ENCODE data around the gene EYA2. TPM values are rescaled to one million over a fixed set of nuclear protein-coding genes. Genes with fewer than 3 reads are reported as not detected.

The EYA2 gene
- total and polyA plus RNA-seq, 2 donors: 11.1 to 28.5 TPM

GRCh38 chr20:46995561-46996142 is 101.0 kb downstream of the EYA2 start:
- no peak for DNase-seq (ENCODE audit: low read depth in 6 of 9, low spot score in 9 of 9)
- Histone ChIP-seq H3K9me3 (ENCODE audit: control insufficient read depth in 2 of 2, insufficient read depth in 1 of 2, low read length in 1 of 2) (no peaks in the 10 kb centered on the region), H3K4me3 (ENCODE audit: low read length in 2 of 2) (no peak overlapping the region), H3K27ac (ENCODE audit: low read depth in 1 of 2, low read length in 1 of 2) (no peak overlapping the region), H3K27me3 (ENCODE audit: control insufficient read depth in 2 of 2, insufficient read depth in 1 of 2, low read length in 1 of 2) (no peaks in the 10 kb centered on the region), H3K36me3 (ENCODE audit: control insufficient read depth in 2 of 2, insufficient read depth in 2 of 2, low read length in 1 of 2) (no peaks in the 10 kb centered on the region), H3K4me1 (ENCODE audit: control insufficient read depth in 2 of 2, insufficient read depth in 2 of 2, low read length in 2 of 2) (peaks cover 0 to 7% of the 10 kb centered on the region in 2 donors)
- WGBS: 50% methylated on average over 5 of the region's 5 CpGs

- DNase-seq (ENCODE audit: low read depth in 6 of 9, low spot score in 9 of 9): no peak
- Histone ChIP-seq H3K27me3 (ENCODE audit: control insufficient read depth in 2 of 2, insufficient read depth in 1 of 2, low read length in 1 of 2) (no peaks in the 10 kb centered on the region), H3K36me3 (ENCODE audit: control insufficient read depth in 2 of 2, insufficient read depth in 2 of 2, low read length in 1 of 2) (no peaks in the 10 kb centered on the region), H3K4me1 (ENCODE audit: control insufficient read depth in 2 of 2, insufficient read depth in 2 of 2, low read length in 2 of 2) (peaks cover 0 to 4% of the 10 kb centered on the region in 2 donors), H3K27ac (ENCODE audit: low read depth in 1 of 2, low read length in 1 of 2) (no peak overlapping the region), H3K9me3 (ENCODE audit: control insufficient read depth in 2 of 2, insufficient read depth in 1 of 2, low read length in 1 of 2) (no peaks in the 10 kb centered on the region), H3K4me3 (ENCODE audit: low read length in 2 of 2) (no peak overlapping the region)
- 77% methylated on average over 2 of the region's 2 CpGs for WGBS
These were observed 102.5 kb downstream of the EYA2 start for GRCh38 chr20:46997187-46997586.

GRCh38 chr20:46998477-46999240 is 104.0 kb downstream of the EYA2 start:
- H3K27ac ChIP-seq (ENCODE audit: low read depth in 1 of 2, low read length in 1 of 2): no peak overlapping the region

GRCh38 chr20:46999801-47000465 is 105.3 kb downstream of the EYA2 start:
- 90% methylated on average over 11 of the region's 11 CpGs for WGBS
- H3K27ac ChIP-seq (ENCODE audit: low read depth in 1 of 2, low read length in 1 of 2): no peak overlapping the region

More at GRCh38 chr20:46998477-46999240, 104.0 kb downstream of the EYA2 start:
- Histone ChIP-seq H3K36me3 (ENCODE audit: control insufficient read depth in 2 of 2, insufficient read depth in 2 of 2, low read length in 1 of 2) (no peaks in the 10 kb centered on the region), H3K9me3 (ENCODE audit: control insufficient read depth in 2 of 2, insufficient read depth in 1 of 2, low read length in 1 of 2) (no peaks in the 10 kb centered on the region), H3K4me1 (ENCODE audit: control insufficient read depth in 2 of 2, insufficient read depth in 2 of 2, low read length in 2 of 2) (no peaks in the 10 kb centered on the region), H3K4me3 (ENCODE audit: low read length in 2 of 2) (no peak overlapping the region), H3K27me3 (ENCODE audit: control insufficient read depth in 2 of 2, insufficient read depth in 1 of 2, low read length in 1 of 2) (no peaks in the 10 kb centered on the region)
- WGBS: 43% methylated on average over 6 of the region's 6 CpGs
- no peak for DNase-seq (ENCODE audit: low read depth in 6 of 9, low spot score in 9 of 9)

GRCh38 chr20:47003223-47003622 is 108.6 kb downstream of the EYA2 start:
- no peak overlapping the region for H3K27ac ChIP-seq (ENCODE audit: low read depth in 1 of 2, low read length in 1 of 2)
- H3K36me3 ChIP-seq (ENCODE audit: control insufficient read depth in 2 of 2, insufficient read depth in 2 of 2, low read length in 1 of 2): no peaks in the 10 kb centered on the region
- H3K9me3 ChIP-seq (ENCODE audit: control insufficient read depth in 2 of 2, insufficient read depth in 1 of 2, low read length in 1 of 2): no peaks in the 10 kb centered on the region
- H3K27me3 ChIP-seq (ENCODE audit: control insufficient read depth in 2 of 2, insufficient read depth in 1 of 2, low read length in 1 of 2): no peaks in the 10 kb centered on the region
- WGBS: 82% methylated on average over 6 of the region's 6 CpGs
- no peaks in the 10 kb centered on the region for H3K4me1 ChIP-seq (ENCODE audit: control insufficient read depth in 2 of 2, insufficient read depth in 2 of 2, low read length in 2 of 2)
- no peak for DNase-seq (ENCODE audit: low read depth in 6 of 9, low spot score in 9 of 9)
- no peak overlapping the region for H3K4me3 ChIP-seq (ENCODE audit: low read length in 2 of 2)

More at GRCh38 chr20:46999801-47000465, 105.3 kb downstream of the EYA2 start:
- no peak overlapping the region for H3K4me3 ChIP-seq (ENCODE audit: low read length in 2 of 2)
- DNase-seq (ENCODE audit: low read depth in 6 of 9, low spot score in 9 of 9): no peak
- no peaks in the 10 kb centered on the region for H3K27me3 ChIP-seq (ENCODE audit: control insufficient read depth in 2 of 2, insufficient read depth in 1 of 2, low read length in 1 of 2)
- H3K36me3 ChIP-seq (ENCODE audit: control insufficient read depth in 2 of 2, insufficient read depth in 2 of 2, low read length in 1 of 2): no peaks in the 10 kb centered on the region
- H3K9me3 ChIP-seq (ENCODE audit: control insufficient read depth in 2 of 2, insufficient read depth in 1 of 2, low read length in 1 of 2): no peaks in the 10 kb centered on the region
- H3K4me1 ChIP-seq (ENCODE audit: control insufficient read depth in 2 of 2, insufficient read depth in 2 of 2, low read length in 2 of 2): no peaks in the 10 kb centered on the region

GRCh38 chr20:47004179-47004578 is 109.5 kb downstream of the EYA2 start:
- no peak for DNase-seq (ENCODE audit: low read depth in 6 of 9, low spot score in 9 of 9)
- Histone ChIP-seq H3K27me3 (ENCODE audit: control insufficient read depth in 2 of 2, insufficient read depth in 1 of 2, low read length in 1 of 2) (no peaks in the 10 kb centered on the region), H3K4me1 (ENCODE audit: control insufficient read depth in 2 of 2, insufficient read depth in 2 of 2, low read length in 2 of 2) (no peaks in the 10 kb centered on the region), H3K4me3 (ENCODE audit: low read length in 2 of 2) (no peak overlapping the region), H3K27ac (ENCODE audit: low read depth in 1 of 2, low read length in 1 of 2) (no peak overlapping the region), H3K36me3 (ENCODE audit: control insufficient read depth in 2 of 2, insufficient read depth in 2 of 2, low read length in 1 of 2) (no peaks in the 10 kb centered on the region), H3K9me3 (ENCODE audit: control insufficient read depth in 2 of 2, insufficient read depth in 1 of 2, low read length in 1 of 2) (no peaks in the 10 kb centered on the region)
- WGBS: 84% methylated on average over 4 of the region's 4 CpGs

- 75% methylated on average over 14 of the region's 14 CpGs for WGBS
These were observed 113.4 kb downstream of the EYA2 start for GRCh38 chr20:47007826-47008655.

GRCh38 chr20:47008842-47009518 is 114.3 kb downstream of the EYA2 start:
- 94% methylated on average over 7 of the region's 7 CpGs for WGBS
- no peaks in the 10 kb centered on the region for H3K4me1 ChIP-seq (ENCODE audit: control insufficient read depth in 2 of 2, insufficient read depth in 2 of 2, low read length in 2 of 2)
- no peak overlapping the region for H3K27ac ChIP-seq (ENCODE audit: low read depth in 1 of 2, low read length in 1 of 2)
- no peaks in the 10 kb centered on the region for H3K9me3 ChIP-seq (ENCODE audit: control insufficient read depth in 2 of 2, insufficient read depth in 1 of 2, low read length in 1 of 2)
- H3K4me3 ChIP-seq (ENCODE audit: low read length in 2 of 2): no peak overlapping the region
- DNase-seq (ENCODE audit: low read depth in 6 of 9, low spot score in 9 of 9): no peak
- no peaks in the 10 kb centered on the region for H3K27me3 ChIP-seq (ENCODE audit: control insufficient read depth in 2 of 2, insufficient read depth in 1 of 2, low read length in 1 of 2)
- no peaks in the 10 kb centered on the region for H3K36me3 ChIP-seq (ENCODE audit: control insufficient read depth in 2 of 2, insufficient read depth in 2 of 2, low read length in 1 of 2)

More at GRCh38 chr20:47007826-47008655, 113.4 kb downstream of the EYA2 start:
- DNase-seq (ENCODE audit: low read depth in 6 of 9, low spot score in 9 of 9): peak in 1 of 9 donors; percentile 10
- Histone ChIP-seq H3K27ac (ENCODE audit: low read depth in 1 of 2, low read length in 1 of 2) (no peak overlapping the region), H3K4me1 (ENCODE audit: control insufficient read depth in 2 of 2, insufficient read depth in 2 of 2, low read length in 2 of 2) (no peaks in the 10 kb centered on the region), H3K4me3 (ENCODE audit: low read length in 2 of 2) (no peak overlapping the region), H3K9me3 (ENCODE audit: control insufficient read depth in 2 of 2, insufficient read depth in 1 of 2, low read length in 1 of 2) (no peaks in the 10 kb centered on the region), H3K27me3 (ENCODE audit: control insufficient read depth in 2 of 2, insufficient read depth in 1 of 2, low read length in 1 of 2) (no peaks in the 10 kb centered on the region), H3K36me3 (ENCODE audit: control insufficient read depth in 2 of 2, insufficient read depth in 2 of 2, low read length in 1 of 2) (no peaks in the 10 kb centered on the region)

Measured in thymus (tissue), 11 donors.